IMR-90 (cell line): ENCODE measurements around the gene NTM. TPM values are rescaled to one million over a fixed set of nuclear protein-coding genes. Genes with fewer than 3 reads are reported as not detected.

Source experiments
- ATAC-seq: fragments of 200-7000 bp; cut with Tn5 transposase; 2 replicates; pipeline ENCODE4 v1.9.1; 2020; ENCODE audit warnings: low read depth, mild to moderate bottlenecking, moderate library complexity
- BruUV-seq: library from RNA; stranded (reverse); fragments of 400-500 nt; replicated peaks from 2 replicates; lab custom pipeline; 2021; lab: Mats Ljungman, UMichigan
- CTCF ChIA-PET: fragments of 300-600 bp; formaldehyde crosslinking; extraction: SDS; loops from one replicate; lab custom pipeline; 2021; ENCODE audit warnings: antibody characterized with exemption; lab: Yijun Ruan, JAX
- POLR2A ChIA-PET: fragments of 300-600 bp; sonication (Branson Sonifier 250); formaldehyde crosslinking; loops from one replicate; lab custom pipeline; 2022; ENCODE audit warnings: antibody characterized with exemption; ENCODE audit not compliant: unreplicated experiment; lab: Charles Lee
- DNase-seq: peaks from one replicate; pipeline ENCODE4 v3.0.0; 2013
- H2AFZ ChIP-seq: replicated peaks from 2 replicates; pipeline ENCODE3; 2013; ENCODE audit warnings: low read length, mild to moderate bottlenecking; ENCODE audit not compliant: poor library complexity
- H2AK5ac ChIP-seq: 2 replicates; pipeline ENCODE4 v1.6.1; 2013; ENCODE audit warnings: low read depth, low read length, inconsistent platforms
- H2AK9ac ChIP-seq: replicated peaks from 2 replicates; pipeline ENCODE3; 2013; ENCODE audit warnings: mild to moderate bottlenecking, low read depth, low read length, moderate library complexity; ENCODE audit not compliant: poor library complexity
- H2BK120ac ChIP-seq: 2 replicates; pipeline ENCODE4 v1.6.1; 2013; ENCODE audit warnings: low read depth, low read length, inconsistent platforms
- H2BK15ac ChIP-seq: 3 replicates; pipeline ENCODE4 v1.6.1; 2013; ENCODE audit warnings: low read depth, low read length, inconsistent platforms
- H2BK20ac ChIP-seq: 2 replicates; pipeline ENCODE4 v1.6.1; 2013; ENCODE audit warnings: low read depth, mild to moderate bottlenecking, inconsistent platforms, low read length, moderate library complexity
- H2BK5ac ChIP-seq: 2 replicates; pipeline ENCODE4 v1.6.1; 2013; ENCODE audit warnings: mild to moderate bottlenecking, low read depth, low read length, inconsistent platforms; ENCODE audit not compliant: poor library complexity, severe bottlenecking
- H3K14ac ChIP-seq: replicated peaks from 2 replicates; pipeline ENCODE4 v1.6.1; 2013; ENCODE audit warnings: low read depth, low read length, inconsistent platforms
- H3K18ac ChIP-seq: 2 replicates; pipeline ENCODE4 v1.6.1; 2013; ENCODE audit warnings: low read depth, low read length, control low read depth
- H3K23ac ChIP-seq: 2 replicates; pipeline ENCODE4 v1.6.1; 2013; ENCODE audit warnings: low read depth, low read length, inconsistent platforms
- H3K27ac ChIP-seq: 2 replicates; pipeline ENCODE4 v1.5.1; 2013; ENCODE audit warnings: mild to moderate bottlenecking, control low read depth, low read length; ENCODE audit not compliant: insufficient read depth
- H3K27me3 ChIP-seq: 2 replicates; pipeline ENCODE4 v1.6.1; 2013; ENCODE audit warnings: low read length; ENCODE audit not compliant: control insufficient read depth, insufficient read depth
- H3K36me3 ChIP-seq: 2 replicates; pipeline ENCODE4 v1.6.1; 2013; ENCODE audit warnings: low read length, mixed read lengths; ENCODE audit not compliant: control insufficient read depth, insufficient read depth
- H3K4ac ChIP-seq: 2 replicates; pipeline ENCODE4 v1.6.1; 2013; ENCODE audit warnings: low read depth, low read length, inconsistent platforms
- H3K4me1 ChIP-seq: 2 replicates; pipeline ENCODE4 v1.6.1; 2013; ENCODE audit warnings: low read length, mixed read lengths; ENCODE audit not compliant: control insufficient read depth, insufficient read depth
- H3K4me2 ChIP-seq: 2 replicates; pipeline ENCODE4 v1.6.1; 2013; ENCODE audit warnings: low read depth, mild to moderate bottlenecking, control low read depth, low read length, moderate library complexity
- H3K4me3 ChIP-seq: 2 replicates; pipeline ENCODE4 v1.5.1; 2013; ENCODE audit warnings: low read depth, mild to moderate bottlenecking, control low read depth, low read length, moderate library complexity; ENCODE audit not compliant: insufficient read depth
- H3K56ac ChIP-seq: 2 replicates; pipeline ENCODE4 v1.6.1; 2013; ENCODE audit warnings: low read length, inconsistent platforms; ENCODE audit not compliant: insufficient read depth; ENCODE audit errors: extremely low read depth
- H3K79me1 ChIP-seq, 2 experiments: 2 replicates each; pipeline ENCODE4 v1.6.1; 2013; ENCODE audit warnings: low read length in 2 of 2, inconsistent platforms in 1 of 2, low read depth in 1 of 2
- H3K9ac ChIP-seq: 2 replicates; pipeline ENCODE4 v1.6.1; 2013; ENCODE audit warnings: low read depth, low read length, control low read depth
- H3K9me1 ChIP-seq: 2 replicates; pipeline ENCODE4 v1.6.1; 2013; ENCODE audit warnings: low read length, inconsistent platforms; ENCODE audit not compliant: insufficient read depth
- H3K9me3 ChIP-seq: 2 replicates; pipeline ENCODE4 v1.6.1; 2013; ENCODE audit warnings: low read length; ENCODE audit not compliant: control insufficient read depth, insufficient read depth
- H4K20me1 ChIP-seq: 2 replicates; pipeline ENCODE4 v1.6.1; 2013; ENCODE audit warnings: low read length, inconsistent platforms; ENCODE audit not compliant: insufficient read depth
- H4K5ac ChIP-seq: 2 replicates; pipeline ENCODE4 v1.6.1; 2013; ENCODE audit warnings: mild to moderate bottlenecking, low read depth, low read length, control low read depth
- H4K8ac ChIP-seq, 2 experiments: 2 replicates each; pipeline ENCODE4 v1.6.1; 2013; ENCODE audit warnings: low read depth in 2 of 2, low read length in 2 of 2, control low read depth in 1 of 2, inconsistent platforms in 1 of 2
- H4K91ac ChIP-seq: 2 replicates; pipeline ENCODE4 v1.6.1; 2013; ENCODE audit warnings: low read depth, low read length, inconsistent platforms; ENCODE audit not compliant: insufficient read depth
- CEBPB ChIP-seq: IDR thresholded peaks from 2 replicates; pipeline ENCODE4 v1.6.1; 2012; ENCODE audit warnings: low read depth, low read length, improper control_type of control experiment
- FOS ChIP-seq: fragments of 150-350 bp; IDR thresholded peaks from 2 replicates; pipeline ENCODE4 v1.6.1; 2016; ENCODE audit warnings: low read depth, low read length
- MAFK ChIP-seq: IDR thresholded peaks from 2 replicates; pipeline ENCODE4 v1.6.1; 2012; ENCODE audit warnings: low read depth, low read length, improper control_type of control experiment
- SMC3 ChIP-seq: fragments of 150-350 bp; IDR thresholded peaks from 2 replicates; pipeline ENCODE4 v1.6.1; 2016; ENCODE audit warnings: low read depth, mild to moderate bottlenecking, antibody characterized with exemption, low read length, moderate library complexity
- USF2 ChIP-seq: fragments of 150-350 bp; IDR thresholded peaks from 2 replicates; pipeline ENCODE4 v1.6.1; 2017; ENCODE audit warnings: mild to moderate bottlenecking, antibody characterized with exemption, low read length, low read depth
- WGBS, 2 experiments: methylation state at CpG; one replicate each; pipeline versions ENCODE4 v1.1.5 to v1.1.7; 2013; ENCODE audit warnings: missing lambda C conversion rate in 2 of 2; ENCODE audit not compliant: insufficient read length in 1 of 2; ENCODE audit errors: extremely low coverage in 2 of 2; 5-methylcytosine and 5-hydroxymethylcytosine counted together
- dilution Hi-C: fragments of 300-500 bp; cut with HindIII; formaldehyde crosslinking; loops from one replicate; pipeline ENCODE4 v1.14.3; 2018; ENCODE audit warnings: low sequenced_read_pairs; ENCODE audit not compliant: unreplicated experiment
- in situ Hi-C: fragments of 300-500 bp; cut with MboI; formaldehyde crosslinking; loops from 3 replicates; pipeline ENCODE4 v1.14.3; 2019; ENCODE audit warnings: low sequenced_read_pairs, inconsistent platforms, mixed read lengths
- intact Hi-C: fragments of 100-400 bp; cut with micrococcal nuclease; formaldehyde crosslinking; loops from 2 replicates; pipeline ENCODE4 v1.10.0; 2022
- polyA plus RNA-seq, 3 experiments: library from polyadenylated mRNA; depleted of rRNA; stranded (reverse); fragments of >200 nt; gene quantifications; 2 replicates each; pipeline ENCODE4 v1.2.3, GENCODE V29; 2012; ENCODE audit warnings: low replicate concordance in 1 of 3
- total RNA-seq: library from RNA; depleted of rRNA; stranded (reverse); fragments of >200 nt; gene quantifications from 2 replicates; pipeline ENCODE4 v1.2.3, GENCODE V29; 2012

NTM gene
- total and polyA plus RNA-seq, 2 of the 4 experiments (the other 2 are of a cell fraction): 19.5 to 25.5 TPM

GRCh38 chr11:131467645-131468394, 97.4 kb downstream of the NTM start:
- Histone ChIP-seq H3K9me1 (no peaks in the 10 kb centered on the region), H3K14ac (no peak overlapping the region), H3K4me2 (no peak overlapping the region), H2BK120ac (no peak overlapping the region), H3K79me1 (no peaks in the 10 kb centered on the region), H3K9me3 (no peaks in the 10 kb centered on the region), H4K20me1 (no peaks in the 10 kb centered on the region), H3K4ac (no peak overlapping the region), H2AK9ac (no peak overlapping the region), H3K9ac (no peak overlapping the region), H3K4me3 (no peak overlapping the region), H3K23ac (no peak overlapping the region), H2BK20ac (no peak overlapping the region), H4K5ac (no peak overlapping the region), H2BK15ac (no peak overlapping the region), H3K36me3 (no peaks in the 10 kb centered on the region), H4K8ac (no peak overlapping the region), H3K18ac (no peak overlapping the region), H3K27ac (no peak overlapping the region), H4K91ac (no peak overlapping the region), H2AK5ac (no peak overlapping the region), H2BK5ac (no peak overlapping the region), H3K56ac (no peak overlapping the region), H3K27me3 (peaks cover 3% of the 10 kb centered on the region), H2AFZ (no peak overlapping the region), H3K4me1 (no peaks in the 10 kb centered on the region)
- no peak for TF ChIP-seq SMC3
- no peak for TF ChIP-seq CEBPB
- no peak for TF ChIP-seq FOS
- no peak for TF ChIP-seq USF2
- no peak for TF ChIP-seq MAFK
- intact Hi-C loops (no loop called here), dilution Hi-C loops (no loop called here), in situ Hi-C loops (no loop called here)
- CTCF ChIA-PET: no interaction called here
- BruUV-seq: no TSS peak
- ATAC-seq: no peak
- 38% methylated on average over 4 of the region's 10 CpGs; no CpG with 5 or more reads in 1 of the 2 experiments for WGBS, 2 experiments
- POLR2A ChIA-PET: no interaction called here
- DNase-seq: no peak
